WTC11 (cell line): ENCODE results near the gene PITHD1.

Source experiments
- AFF4 ChIP-seq: sonication (generic); formaldehyde crosslinking; IDR thresholded peaks from 2 replicates; pipeline ENCODE4 v1.8.1; 2023; ENCODE audit warnings: mild to moderate bottlenecking, missing genetic modification reagents, borderline replicate concordance
- ATF2 ChIP-seq: sonication (generic); formaldehyde crosslinking; IDR thresholded peaks from 2 replicates; pipeline ENCODE4 v1.8.1; 2022; ENCODE audit warnings: low read depth, missing genetic modification reagents, borderline replicate concordance
- ATF3 ChIP-seq: sonication (generic); formaldehyde crosslinking; conservative IDR thresholded peaks from 2 replicates; pipeline ENCODE4 v1.8.1; 2022; ENCODE audit warnings: mild to moderate bottlenecking, missing genetic modification reagents
- CDX4 ChIP-seq: fragments of 250-450 bp; sonication (Bioruptor Pico); IDR thresholded peaks from 2 replicates; pipeline ENCODE4 v1.9.0; 2021; ENCODE audit warnings: moderate library complexity, mild to moderate bottlenecking, inconsistent platforms, borderline replicate concordance
- CTCF ChIP-seq: fragments of 200-600 bp; IDR thresholded peaks from 2 replicates; pipeline ENCODE4 v1.8.0; 2022; ENCODE audit warnings: antibody characterized with exemption
- FOXJ3 ChIP-seq: sonication (generic); formaldehyde crosslinking; IDR thresholded peaks from 2 replicates; pipeline ENCODE4 v1.9.0; 2021; ENCODE audit warnings: missing genetic modification reagents, mild to moderate bottlenecking, borderline replicate concordance
- JAZF1 ChIP-seq: fragments of 250-450 bp; sonication (Bioruptor Pico); IDR thresholded peaks from 2 replicates; pipeline ENCODE4 v1.9.0; 2021; ENCODE audit warnings: moderate library complexity, mild to moderate bottlenecking, inconsistent platforms
- JUN ChIP-seq: sonication (generic); formaldehyde crosslinking; IDR thresholded peaks from 2 replicates; pipeline ENCODE4 v1.8.0; 2023; ENCODE audit warnings: mild to moderate bottlenecking, missing genetic modification reagents
- MYBL2 ChIP-seq: sonication (generic); formaldehyde crosslinking; IDR thresholded peaks from 2 replicates; pipeline ENCODE4 v1.8.1; 2023; ENCODE audit warnings: mild to moderate bottlenecking, moderate library complexity, missing genetic modification reagents
- NFE2L1 ChIP-seq: sonication (generic); formaldehyde crosslinking; IDR thresholded peaks from 2 replicates; pipeline ENCODE4 v1.8.1; 2023; ENCODE audit warnings: missing genetic modification reagents
- USF2 ChIP-seq: sonication (generic); formaldehyde crosslinking; IDR thresholded peaks from 2 replicates; pipeline ENCODE4 v1.8.1; 2023; ENCODE audit warnings: mild to moderate bottlenecking, missing genetic modification reagents, moderate library complexity
- ZNF263 ChIP-seq: sonication (generic); formaldehyde crosslinking; IDR thresholded peaks from 2 replicates; pipeline ENCODE4 v1.8.1; 2022; ENCODE audit warnings: low read depth, mild to moderate bottlenecking, moderate library complexity, missing genetic modification reagents
- ZNF512 ChIP-seq: sonication (generic); formaldehyde crosslinking; IDR thresholded peaks from 2 replicates; pipeline ENCODE4 v1.8.1; 2022; ENCODE audit warnings: missing genetic modification reagents, borderline replicate concordance

GRCh38 chr1:23809751-23810171 is 31.5 kb downstream of the PITHD1 start:
- 0 out of 2 replicates have a peak, but pooled peaks have one; percentile 51 for TF ChIP-seq CTCF
- no peak for TF ChIP-seq CDX4 (CRISPR knock-in tag)
- no peak for TF ChIP-seq ATF3 (CRISPR knock-in tag)
- TF ChIP-seq NFE2L1, result no peak
- no peak for TF ChIP-seq JAZF1 (CRISPR knock-in tag)
- TF ChIP-seq USF2 (CRISPR knock-in tag), result no peak
- TF ChIP-seq ATF2 (CRISPR knock-in tag), result no peak
- no peak for TF ChIP-seq JUN
- no peak for TF ChIP-seq ZNF263
- TF ChIP-seq FOXJ3 (CRISPR knock-in tag), result no peak
- no peak for TF ChIP-seq ZNF512 (CRISPR knock-in tag)
- no peak for TF ChIP-seq MYBL2
- TF ChIP-seq AFF4 (CRISPR knock-in tag), result no peak
